Measurements from ENCODE around the gene PLEKHA6. TPM values are rescaled to one million over a fixed set of nuclear protein-coding genes. Genes with fewer than 3 reads are reported as not detected.

The PLEKHA6 gene
- total and polyA plus RNA-seq, 2 of the 4 experiments (the other 2 are of a cell fraction): 8.2 to 19.9 TPM

DNA sequence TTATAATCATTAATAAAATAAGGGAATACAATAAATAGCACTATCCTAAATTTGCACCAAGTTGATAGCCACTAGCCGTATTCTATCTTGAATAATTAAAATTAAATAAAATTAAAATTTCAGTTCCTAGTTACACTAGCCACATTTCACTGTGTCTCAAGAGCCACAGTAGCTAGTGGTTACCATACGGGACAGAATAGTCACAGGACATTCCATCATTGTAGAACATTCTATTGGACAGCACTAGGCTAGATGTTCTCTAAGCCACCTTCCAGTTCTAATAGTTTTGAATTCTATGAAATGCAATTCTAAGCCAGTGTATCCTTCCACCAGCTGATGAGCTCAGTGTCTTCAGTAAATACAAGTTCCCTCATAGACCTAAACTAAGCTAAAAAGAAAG lies 74.8 kb downstream of the PLEKHA6 start:
- Histone ChIP-seq H4K5ac (ENCODE audit: low read depth, low read length) (no peak overlapping the region), H3K18ac (ENCODE audit: low read depth, low read length) (no peak overlapping the region), H2BK5ac (ENCODE audit: low read depth, low read length, poor library complexity, severe bottlenecking) (no peak overlapping the region), H4K91ac (ENCODE audit: insufficient read depth, low read depth, low read length) (no peak overlapping the region), H2BK20ac (ENCODE audit: low read depth, low read length) (no peak overlapping the region), H2AK9ac (replicated peaks; ENCODE audit: low read depth, low read length, poor library complexity) (no peak overlapping the region), H2AFZ (replicated peaks; ENCODE audit: low read length, poor library complexity) (no peak overlapping the region), H3K9me1 (ENCODE audit: insufficient read depth, low read length) (peaks cover 4% of the 10 kb centered on the region; the same call in 1 of the 2 replicates), H2AK5ac (ENCODE audit: low read depth, low read length) (no peak overlapping the region), H3K4me3 (ENCODE audit: insufficient read depth, low read depth, low read length) (no peak overlapping the region), H2BK15ac (ENCODE audit: low read depth, low read length) (no peak overlapping the region), H3K9me3 (ENCODE audit: control insufficient read depth, insufficient read depth, low read length) (no peaks in the 10 kb centered on the region), H3K27ac (ENCODE audit: insufficient read depth, low read length) (no peak overlapping the region), H3K4ac (ENCODE audit: low read depth, low read length) (no peak overlapping the region), H4K8ac (ENCODE audit: low read depth in 2 of 2, low read length in 2 of 2) (no peak overlapping the region), H3K4me1 (ENCODE audit: control insufficient read depth, insufficient read depth, low read length) (peaks cover 16% of the 10 kb centered on the region), H4K20me1 (ENCODE audit: insufficient read depth, low read length) (no peaks in the 10 kb centered on the region), H3K14ac (replicated peaks; ENCODE audit: low read depth, low read length) (no peak overlapping the region), H3K9ac (ENCODE audit: low read depth, low read length) (no peak overlapping the region), H3K4me2 (ENCODE audit: low read depth, low read length) (no peak overlapping the region), H3K36me3 (ENCODE audit: control insufficient read depth, insufficient read depth, low read length) (no peaks in the 10 kb centered on the region), H3K23ac (ENCODE audit: low read depth, low read length) (no peak overlapping the region), H2BK120ac (ENCODE audit: low read depth, low read length) (no peak overlapping the region), H3K56ac (ENCODE audit: extremely low read depth, insufficient read depth, low read length) (no peak overlapping the region), H3K27me3 (ENCODE audit: control insufficient read depth, insufficient read depth, low read length) (peaks cover 2% of the 10 kb centered on the region; the same call in 1 of the 2 replicates), H3K79me1 (ENCODE audit: low read depth in 1 of 2, low read length in 2 of 2) (0 out of 4 replicates have a peak, but pooled peaks cover 0 to 2% of the 10 kb centered on the region in 2 experiments)
- ChIA-PET POLR2A (ENCODE audit: unreplicated experiment) (no interaction called here), CTCF (interaction anchor here (0.7 kb wide), 2 partner anchors 35 to 72 kb away, joined by 3 to 4 read pairs; no protein-coding TSS in a partner anchor)
- no peak for ATAC-seq (ENCODE audit: low read depth)
- BruUV-seq (replicated peaks): no TSS peak
- TF ChIP-seq, protein P1, sequence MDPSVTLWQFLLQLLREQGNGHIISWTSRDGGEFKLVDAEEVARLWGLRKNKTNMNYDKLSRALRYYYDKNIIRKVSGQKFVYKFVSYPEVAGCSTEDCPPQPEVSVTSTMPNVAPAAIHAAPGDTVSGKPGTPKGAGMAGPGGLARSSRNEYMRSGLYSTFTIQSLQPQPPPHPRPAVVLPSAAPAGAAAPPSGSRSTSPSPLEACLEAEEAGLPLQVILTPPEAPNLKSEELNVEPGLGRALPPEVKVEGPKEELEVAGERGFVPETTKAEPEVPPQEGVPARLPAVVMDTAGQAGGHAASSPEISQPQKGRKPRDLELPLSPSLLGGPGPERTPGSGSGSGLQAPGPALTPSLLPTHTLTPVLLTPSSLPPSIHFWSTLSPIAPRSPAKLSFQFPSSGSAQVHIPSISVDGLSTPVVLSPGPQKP (IDR thresholded peaks at IDR 0.05; ENCODE audit: borderline replicate concordance, low read depth, low read length): no peak
- TF ChIP-seq MXI1 (IDR thresholded peaks at IDR 0.05; ENCODE audit: borderline replicate concordance, low read depth, low read length) (no peak), FOS (IDR thresholded peaks at IDR 0.05; ENCODE audit: low read depth, low read length) (no peak), SMC3 (IDR thresholded peaks at IDR 0.05; ENCODE audit: low read depth, low read length) (no peak), CEBPB (IDR thresholded peaks at IDR 0.05; ENCODE audit: low read depth, low read length) (no peak), RCOR1 (IDR thresholded peaks at IDR 0.05; ENCODE audit: insufficient replicate concordance, low read length) (no peak), RFX5 (IDR thresholded peaks at IDR 0.05; ENCODE audit: low read depth, low read length) (no peak)
- intact Hi-C loops (cut with micrococcal nuclease): no loop called here
- in situ Hi-C loops (cut with MboI; ENCODE audit: low sequenced_read_pairs): no loop called here
- WGBS, 2 experiments (ENCODE audit: extremely low coverage in 2 of 2, insufficient read length in 1 of 2): 86% methylated on average over 1 of the region's 2 CpGs; no CpG with 5 or more reads in 1 of the 2 experiments
- no peak for DNase-seq
- dilution Hi-C loops (cut with HindIII; ENCODE audit: low sequenced_read_pairs, unreplicated experiment): no loop called here

Measured in IMR-90 (cell line).